ENCODE results near the gene HAPLN3. TPM values are rescaled to one million over a fixed set of nuclear protein-coding genes. Genes with fewer than 3 reads are reported as not detected.

HAPLN3 gene
- polyA plus RNA-seq, 1 experiment: 25.5 TPM

- POLR2A ChIA-PET: no interaction called here
- CTCF ChIA-PET: interaction anchor here (0.7 to 1.3 kb wide), 5 partner anchors 92 to 269 kb away, joined by 3 to 4 read pairs (median 3); no protein-coding TSS in a partner anchor
- H3K27me3 ChIP-seq (ENCODE audit: control insufficient read depth, insufficient read depth, low read length): no peaks in the 10 kb centered on the region
- no peak for TF ChIP-seq CTCF (IDR thresholded peaks at IDR 0.05; ENCODE audit: insufficient read depth, low read depth, low read length)
- H3K36me3 ChIP-seq (ENCODE audit: control insufficient read depth, insufficient read depth, low read length): peaks cover 29% of the 10 kb centered on the region
- no peak overlapping the region for H3K4me3 ChIP-seq (ENCODE audit: low read depth, low read length)
- DNase-seq (ENCODE audit: low read depth): no peak
These were observed 13.6 kb upstream of the HAPLN3 start for GRCh38 chr15:88908697-88909621.

- Histone ChIP-seq H3K27me3 (ENCODE audit: control insufficient read depth, insufficient read depth, low read length) (no peaks in the 10 kb centered on the region), H3K4me3 (ENCODE audit: low read depth, low read length) (no peak overlapping the region), H3K36me3 (ENCODE audit: control insufficient read depth, insufficient read depth, low read length) (peaks cover 32% of the 10 kb centered on the region)
- no peak for TF ChIP-seq CTCF (IDR thresholded peaks at IDR 0.05; ENCODE audit: insufficient read depth, low read depth, low read length)
- no peak for DNase-seq (ENCODE audit: low read depth)
- ChIA-PET POLR2A (no interaction called here), CTCF (interaction anchor here (0.7 to 1.3 kb wide), 5 partner anchors 93 to 270 kb away, joined by 3 to 4 read pairs (median 3); no protein-coding TSS in a partner anchor)
These were observed 12.8 kb upstream of the HAPLN3 start for GRCh38 chr15:88908123-88908522.

GRCh38 chr15:88907111-88907510 is 11.8 kb upstream of the HAPLN3 start:
- H3K27me3 ChIP-seq (ENCODE audit: control insufficient read depth, insufficient read depth, low read length): no peaks in the 10 kb centered on the region
- POLR2A ChIA-PET: no interaction called here
- peaks cover 40% of the 10 kb centered on the region for H3K36me3 ChIP-seq (ENCODE audit: control insufficient read depth, insufficient read depth, low read length)
- no peak overlapping the region for H3K4me3 ChIP-seq (ENCODE audit: low read depth, low read length)
- no peak for TF ChIP-seq CTCF (IDR thresholded peaks at IDR 0.05; ENCODE audit: insufficient read depth, low read depth, low read length)
- DNase-seq (ENCODE audit: low read depth): no peak
- CTCF ChIA-PET: no interaction called here

- no peak for TF ChIP-seq CTCF (IDR thresholded peaks at IDR 0.05; ENCODE audit: insufficient read depth, low read depth, low read length)
- Histone ChIP-seq H3K36me3 (ENCODE audit: control insufficient read depth, insufficient read depth, low read length) (peaks cover 45% of the 10 kb centered on the region), H3K4me3 (ENCODE audit: low read depth, low read length) (no peak overlapping the region), H3K27me3 (ENCODE audit: control insufficient read depth, insufficient read depth, low read length) (no peaks in the 10 kb centered on the region)
- no peak for DNase-seq (ENCODE audit: low read depth)
- POLR2A ChIA-PET: no interaction called here
- CTCF ChIA-PET: interaction anchor here (2.2 to 4.4 kb wide), 4 partner anchors 28 to 271 kb away, joined by 20 to 63 read pairs (median 32); no protein-coding TSS in a partner anchor
These were observed 11.2 kb upstream of the HAPLN3 start for GRCh38 chr15:88906551-88906950.

GRCh38 chr15:88906130-88906529 is 10.8 kb upstream of the HAPLN3 start:
- no peak for TF ChIP-seq CTCF (IDR thresholded peaks at IDR 0.05; ENCODE audit: insufficient read depth, low read depth, low read length)
- ChIA-PET POLR2A (no interaction called here), CTCF (interaction anchor here (1.9 to 4.4 kb wide), 6 partner anchors 11 to 272 kb away, joined by 4 to 63 read pairs (median 24); partner anchors contain the start of gene HAPLN3)
- Histone ChIP-seq H3K4me3 (ENCODE audit: low read depth, low read length) (no peak overlapping the region), H3K36me3 (ENCODE audit: control insufficient read depth, insufficient read depth, low read length) (peaks cover 49% of the 10 kb centered on the region), H3K27me3 (ENCODE audit: control insufficient read depth, insufficient read depth, low read length) (no peaks in the 10 kb centered on the region)
- DNase-seq (ENCODE audit: low read depth): no peak
